Right hindlimb (tissue), 1 donor: ENCODE results near the gene FRMPD4.

Experiments used
- DNase-seq: peaks from one replicate; pipeline ENCODE4 v3.0.0-alpha.2; 2018

The FRMPD4 gene

DNA sequence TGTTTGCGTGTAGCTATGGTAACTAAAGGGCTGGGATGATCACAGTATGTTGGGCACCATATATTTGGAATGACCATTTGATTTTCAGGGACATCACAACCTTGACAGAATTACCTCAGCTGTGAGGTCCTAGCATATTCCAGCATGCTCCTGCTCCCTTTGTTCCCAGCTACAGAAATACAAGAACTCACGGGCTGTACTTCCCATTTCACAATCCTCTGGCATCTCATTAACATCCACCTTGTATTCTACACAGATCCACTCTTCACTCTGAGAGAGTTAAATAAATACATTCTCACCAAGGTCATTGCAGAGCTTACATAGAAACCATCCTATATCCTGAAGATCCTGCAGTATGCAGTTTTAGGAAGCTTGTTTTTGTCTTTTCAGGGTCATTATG, 169.7 kb downstream of the FRMPD4 start:
- no peak for DNase-seq

DNA sequence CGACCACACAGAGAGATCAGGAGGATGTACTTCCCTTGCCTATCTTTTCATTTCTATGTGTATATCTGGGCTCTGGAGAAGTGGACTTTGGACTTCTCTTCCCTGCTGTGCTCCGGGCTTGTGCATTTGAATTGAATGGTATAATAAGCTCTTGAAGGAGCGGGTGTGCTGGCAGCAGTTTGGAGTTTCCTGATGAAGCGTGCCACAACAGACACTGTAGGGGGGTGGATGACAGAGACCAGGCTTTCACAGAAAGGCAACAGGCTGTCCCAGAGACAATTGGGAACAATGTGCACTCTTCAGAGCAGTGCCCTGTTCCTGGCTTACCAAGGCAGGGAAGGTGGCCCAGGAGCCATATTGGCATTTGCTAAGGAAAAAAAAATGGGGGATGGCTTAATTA, 170.1 kb downstream of the FRMPD4 start:
- no peak for DNase-seq

DNA sequence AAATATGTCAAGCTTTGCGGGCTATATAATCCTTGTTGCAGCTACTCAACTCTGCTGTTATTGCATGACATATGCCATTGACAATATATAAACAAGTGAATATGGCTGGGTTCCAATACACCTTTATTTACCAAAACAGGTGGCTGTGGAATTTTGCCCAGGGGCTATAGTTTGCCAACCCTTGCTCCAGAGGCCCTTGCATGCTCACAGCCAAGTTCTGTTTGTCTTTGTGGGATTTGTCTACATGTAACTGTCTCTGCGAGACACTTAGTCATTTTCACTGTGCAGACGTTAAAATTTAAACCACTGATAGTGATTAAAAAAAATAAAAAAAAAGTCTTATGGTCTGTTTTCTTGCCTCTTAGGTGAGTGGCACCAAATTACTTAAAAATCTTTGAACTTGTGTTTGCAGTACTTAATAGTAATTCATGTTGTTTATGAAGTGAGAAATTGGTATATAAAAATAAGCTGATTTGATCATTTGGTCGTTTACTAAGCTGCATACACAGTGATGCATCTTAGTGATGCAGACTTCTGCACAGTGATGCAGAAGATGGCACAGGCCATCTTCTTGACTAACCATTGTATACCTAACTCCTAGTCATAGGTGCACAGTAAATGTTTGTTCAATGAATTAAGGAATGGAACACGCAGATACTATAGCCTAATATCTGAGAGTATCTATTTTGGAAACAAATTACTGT, 170.9 kb downstream of the FRMPD4 start:
- DNase-seq, result no peak

DNA sequence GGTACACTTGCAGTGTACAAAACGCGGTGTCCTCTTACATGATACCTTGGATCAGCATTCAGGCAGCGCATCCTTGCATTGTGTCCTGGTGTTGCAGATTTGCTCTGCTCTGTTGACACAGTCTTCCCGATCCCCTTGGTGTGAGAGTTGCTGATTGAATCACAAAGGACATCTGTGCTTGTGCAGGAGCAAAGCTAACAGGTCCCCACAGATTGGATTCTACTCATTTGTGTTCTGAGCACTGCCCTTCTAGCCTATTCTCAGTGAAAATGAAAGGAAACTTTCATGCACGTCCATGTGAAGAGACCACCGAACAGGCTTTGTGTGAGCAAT, 171.4 kb downstream of the FRMPD4 start:
- no peak for DNase-seq

DNA sequence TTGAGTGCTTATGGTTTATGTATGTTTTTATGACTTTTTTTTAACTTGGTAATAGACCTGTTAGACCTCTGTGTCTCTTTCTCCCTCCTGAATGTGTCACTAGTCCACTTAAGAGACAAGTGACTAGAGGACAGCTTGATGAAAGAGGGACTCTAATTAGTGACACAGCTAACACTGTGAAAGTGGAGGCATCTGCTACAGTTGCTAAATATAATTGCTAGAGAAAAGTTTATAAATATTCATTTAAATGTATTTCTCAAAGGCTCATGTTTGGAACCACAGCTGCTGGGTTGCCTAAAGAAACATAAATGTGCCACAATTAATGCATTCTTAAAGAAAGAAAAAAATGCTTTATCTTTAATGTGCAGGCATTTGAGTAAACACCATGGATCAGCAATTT, 176.4 kb downstream of the FRMPD4 start:
- no peak for DNase-seq

DNA sequence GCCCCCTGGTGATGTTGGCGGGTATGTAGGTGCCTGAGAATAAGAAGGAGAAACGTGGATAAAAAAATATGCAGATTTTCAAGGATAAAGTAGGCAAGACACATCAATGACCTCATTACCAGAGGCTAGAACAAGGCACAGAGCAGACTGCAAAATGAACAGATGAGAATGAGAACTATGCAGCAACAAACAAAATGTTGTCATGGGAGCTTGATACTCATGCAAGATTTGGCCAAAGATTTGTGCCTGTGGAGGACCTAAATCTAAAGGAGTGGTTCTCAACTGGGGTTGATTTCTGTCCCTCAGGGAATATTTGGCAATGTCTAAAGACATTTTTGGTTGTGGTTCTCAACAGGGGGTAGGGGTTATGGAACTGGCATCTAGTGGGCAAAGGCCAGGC, 177.3 kb downstream of the FRMPD4 start:
- no peak for DNase-seq

DNA sequence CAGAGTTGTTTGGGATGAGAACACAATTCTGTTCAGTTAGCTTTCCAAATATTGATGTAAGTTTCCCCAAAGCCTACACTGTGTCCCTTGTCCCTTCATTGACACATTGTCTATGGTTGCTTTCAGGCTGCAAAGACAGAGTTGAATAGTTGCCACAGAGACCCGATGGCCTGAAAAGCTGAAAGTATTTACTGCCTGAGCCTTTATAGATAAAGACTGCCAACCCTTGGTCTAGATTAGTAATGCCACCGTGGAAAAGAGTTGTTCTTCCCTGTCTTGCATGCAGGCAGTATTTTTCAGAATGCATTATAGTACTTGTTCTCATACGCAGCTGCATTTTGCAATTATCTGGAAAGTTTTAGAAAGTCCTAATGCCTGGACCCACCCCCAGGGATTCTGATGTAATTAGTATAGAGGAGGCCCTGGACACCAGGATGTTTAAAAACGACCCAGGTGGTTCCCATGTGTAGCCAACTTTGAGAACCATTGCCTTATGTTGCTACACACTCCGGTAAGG, 180.8 kb downstream of the FRMPD4 start:
- no peak for DNase-seq

DNA sequence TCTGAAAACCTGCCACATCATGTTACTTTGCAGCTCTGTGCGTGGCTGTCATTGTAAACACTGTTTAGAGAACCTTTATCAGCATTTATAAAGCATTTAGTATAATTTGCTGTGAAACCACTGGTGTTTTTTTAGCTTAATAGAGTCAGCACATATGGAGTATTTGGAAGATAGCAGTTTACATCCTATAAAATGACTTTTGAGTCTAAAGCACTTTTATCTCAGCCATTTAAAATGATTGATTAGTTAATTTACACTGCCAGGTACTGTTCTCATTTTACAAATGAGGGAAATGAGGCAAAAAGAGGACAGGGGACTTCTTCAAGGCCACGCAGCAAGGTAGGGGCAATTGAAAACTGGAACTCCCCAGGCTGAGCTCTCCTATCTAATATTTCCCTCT, 181.7 kb downstream of the FRMPD4 start:
- DNase-seq, result no peak

DNA sequence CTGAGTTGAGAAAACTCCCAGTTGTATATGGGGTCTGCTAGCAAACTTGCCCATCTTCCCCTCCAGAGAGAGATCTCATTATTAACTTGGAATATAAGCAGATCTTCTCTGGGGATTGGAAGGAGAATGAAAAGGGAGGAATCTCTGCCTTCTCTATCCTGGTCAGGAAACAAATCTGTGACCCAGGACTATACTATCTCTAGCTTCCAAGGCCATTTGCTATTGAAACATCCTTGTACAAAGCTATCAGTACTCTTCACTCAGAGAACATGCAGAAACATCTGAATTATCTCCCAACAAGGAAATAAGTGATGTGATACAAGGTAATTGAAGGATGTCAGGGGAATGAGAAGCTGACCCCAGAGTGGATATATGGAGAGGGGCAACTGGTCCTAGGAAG, 183.8 kb downstream of the FRMPD4 start:
- DNase-seq, result no peak

DNA sequence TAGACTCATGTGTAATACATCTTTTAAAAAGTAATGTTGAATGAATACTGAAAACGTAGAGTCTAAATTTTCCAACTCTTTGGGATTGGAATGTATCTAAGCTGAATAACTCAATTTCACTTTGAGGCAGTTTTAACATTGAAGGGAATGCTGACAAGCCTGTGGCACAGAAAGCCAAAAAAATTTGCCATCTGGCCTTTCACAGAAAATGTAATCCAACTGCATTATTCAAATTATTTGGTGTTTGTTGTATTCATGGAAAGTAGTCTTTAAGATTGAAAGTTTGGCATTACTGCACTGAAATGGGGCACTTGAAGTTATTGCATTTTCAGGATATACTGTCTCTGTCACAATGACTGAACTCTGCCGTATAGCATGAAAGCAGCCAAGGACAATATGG, 186.9 kb downstream of the FRMPD4 start:
- DNase-seq, result no peak

DNA sequence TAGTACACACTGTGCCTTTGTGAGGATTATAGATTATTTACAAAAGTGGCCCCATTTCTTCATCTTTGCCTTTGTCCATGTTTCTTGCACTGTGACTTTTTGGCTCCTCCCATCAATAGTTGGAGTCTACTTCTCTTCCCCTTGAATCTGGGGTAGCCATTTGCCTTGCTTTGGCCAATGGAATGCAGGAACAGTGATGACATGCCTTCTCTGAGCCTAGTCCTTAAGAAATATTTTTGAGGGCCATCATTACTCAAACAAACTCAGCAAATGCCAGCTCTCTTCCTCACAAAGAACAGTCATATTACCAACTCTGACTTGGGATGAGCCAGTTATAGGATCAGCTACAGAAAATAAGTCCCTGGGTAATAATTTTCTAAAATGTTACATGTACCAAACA, 189.6 kb downstream of the FRMPD4 start:
- DNase-seq, result no peak

DNA sequence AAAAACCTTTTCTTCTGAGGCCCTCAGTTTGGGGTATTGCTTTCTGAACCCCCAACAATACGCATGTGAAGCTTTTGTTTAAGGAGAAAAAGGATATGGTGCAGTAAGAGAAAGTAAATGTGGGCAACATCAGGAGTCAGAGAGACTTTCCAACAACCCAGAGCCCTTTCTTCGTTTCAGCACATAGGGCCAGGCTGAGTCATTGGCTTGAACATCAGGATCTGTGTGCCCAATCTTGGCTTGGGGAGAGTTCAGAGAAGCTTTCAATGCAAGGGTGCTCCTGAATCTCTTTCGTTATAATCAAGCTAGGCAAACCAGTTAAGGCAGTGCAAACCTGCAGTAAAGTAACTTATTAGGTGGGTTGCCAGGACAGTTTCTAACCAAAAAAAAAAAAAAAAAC, 191.2 kb downstream of the FRMPD4 start:
- DNase-seq, result no peak

DNA sequence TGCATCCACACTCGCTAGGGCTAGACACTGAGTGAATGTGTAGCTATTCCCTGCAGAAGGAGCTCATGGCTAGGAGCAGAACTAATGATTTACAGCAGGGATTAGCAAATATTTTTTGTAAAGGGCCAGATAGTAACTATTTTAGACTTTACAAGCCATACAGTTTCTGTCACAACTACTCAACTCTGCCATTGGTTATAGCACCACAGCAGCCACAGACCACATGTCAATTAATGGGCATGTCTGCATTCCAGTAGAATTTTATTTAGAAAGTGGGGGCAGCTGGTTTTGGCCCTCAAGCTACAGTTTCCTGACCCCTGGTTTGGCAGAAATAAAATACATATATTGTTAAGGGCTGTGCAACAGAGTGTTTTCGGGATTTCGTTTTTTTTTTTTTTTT, 192.6 kb downstream of the FRMPD4 start:
- DNase-seq, result no peak

DNA sequence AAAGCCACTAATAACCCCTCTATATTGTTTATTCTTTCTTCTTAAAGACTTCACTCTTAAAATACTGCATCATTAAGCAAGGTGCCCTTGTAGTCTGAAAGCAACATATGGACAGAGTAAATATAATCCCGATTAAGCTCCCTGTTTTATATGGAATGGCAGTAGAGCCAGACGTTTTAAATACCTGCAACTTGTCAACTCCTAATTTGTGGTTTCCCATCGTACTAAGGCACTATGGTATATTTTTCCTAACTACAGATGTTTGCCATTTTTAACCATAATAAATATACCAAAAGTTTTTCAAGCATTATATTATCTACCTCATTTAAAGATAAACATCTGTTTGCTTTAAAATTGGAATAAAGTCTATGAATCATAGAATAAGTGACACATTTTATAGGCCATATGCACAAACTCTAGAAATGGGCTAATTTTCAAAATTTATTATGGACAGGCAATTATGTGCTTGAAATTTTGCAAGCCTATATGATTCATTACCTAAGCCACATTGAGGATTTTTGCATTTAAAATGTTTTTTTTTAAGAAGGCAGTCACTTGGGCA, 194.6 kb downstream of the FRMPD4 start:
- no peak for DNase-seq

DNA sequence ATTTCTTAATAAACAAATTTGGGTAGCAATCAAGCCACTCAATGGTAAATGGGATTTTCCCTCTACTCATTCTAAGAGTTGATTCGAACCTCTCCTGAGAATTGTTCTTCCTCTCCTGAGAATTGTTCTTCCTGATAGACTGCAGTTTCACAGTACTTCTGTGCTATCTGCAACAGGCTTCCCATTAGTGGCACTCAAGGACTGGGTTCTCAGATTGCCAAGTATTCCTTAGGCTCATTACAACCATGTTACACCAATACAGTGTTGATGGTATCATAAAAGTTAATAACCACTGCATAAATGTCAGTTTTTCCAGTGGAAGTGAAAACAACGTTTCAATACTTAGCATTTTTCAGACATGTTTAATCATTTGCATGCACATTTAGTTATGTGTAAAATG, 201.6 kb downstream of the FRMPD4 start:
- DNase-seq, result no peak

DNA sequence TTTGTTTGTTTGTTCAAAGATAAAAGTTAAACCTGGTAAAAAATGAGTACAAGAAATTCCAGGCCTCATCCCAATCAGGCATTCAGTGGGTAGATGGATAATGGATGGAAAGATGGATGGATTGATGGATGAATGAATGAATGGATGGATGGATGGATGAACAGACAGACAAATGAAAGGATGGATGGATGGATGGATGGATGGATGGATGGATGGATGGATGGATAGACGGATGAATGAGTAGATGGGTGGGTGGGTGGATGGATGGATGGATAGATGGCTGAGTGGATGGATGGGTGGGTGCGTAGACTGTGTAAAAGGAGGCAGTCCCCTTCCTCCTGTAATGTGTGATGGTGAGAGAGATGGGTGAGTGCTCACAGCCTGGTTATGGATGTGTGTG, 206.7 kb downstream of the FRMPD4 start:
- no peak for DNase-seq

DNA sequence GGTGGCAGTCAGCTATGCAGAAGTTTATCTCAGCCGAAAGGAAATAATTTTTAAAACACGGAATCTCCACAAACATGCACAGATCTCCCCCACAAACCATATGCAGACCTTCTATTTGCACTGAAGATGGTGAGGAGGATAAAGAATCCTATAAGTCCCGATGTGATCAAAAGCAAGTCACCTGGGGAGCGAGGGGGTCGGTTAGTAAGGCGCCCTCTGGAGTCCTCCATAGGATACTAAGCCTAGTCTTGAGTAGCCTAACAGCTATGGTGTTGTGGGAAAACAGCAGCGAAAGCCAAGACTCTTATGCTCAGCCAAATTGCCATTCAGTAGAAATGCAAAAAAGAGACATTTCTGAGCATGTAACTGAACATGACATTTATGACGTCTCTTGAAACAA, 210.9 kb downstream of the FRMPD4 start:
- DNase-seq, result no peak

DNA sequence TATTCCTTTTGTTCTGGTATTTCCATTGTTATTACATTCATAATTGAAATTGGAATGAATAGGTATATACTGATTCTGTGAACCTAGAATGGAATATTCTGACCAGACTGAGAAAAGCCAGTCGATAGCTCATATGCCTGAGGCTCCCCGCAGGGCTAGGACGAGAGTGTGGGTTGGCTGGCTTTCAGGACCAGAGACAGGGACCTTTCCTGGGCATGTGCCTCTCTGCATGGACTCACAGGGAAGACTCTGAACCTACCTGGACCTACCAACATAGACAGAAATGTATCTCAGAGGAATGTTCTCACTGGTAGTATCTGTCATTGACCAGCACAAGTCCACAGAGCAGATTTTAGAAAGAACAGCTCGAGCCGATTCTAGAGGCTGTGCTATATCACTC, 214.6 kb downstream of the FRMPD4 start:
- DNase-seq, result no peak

DNA sequence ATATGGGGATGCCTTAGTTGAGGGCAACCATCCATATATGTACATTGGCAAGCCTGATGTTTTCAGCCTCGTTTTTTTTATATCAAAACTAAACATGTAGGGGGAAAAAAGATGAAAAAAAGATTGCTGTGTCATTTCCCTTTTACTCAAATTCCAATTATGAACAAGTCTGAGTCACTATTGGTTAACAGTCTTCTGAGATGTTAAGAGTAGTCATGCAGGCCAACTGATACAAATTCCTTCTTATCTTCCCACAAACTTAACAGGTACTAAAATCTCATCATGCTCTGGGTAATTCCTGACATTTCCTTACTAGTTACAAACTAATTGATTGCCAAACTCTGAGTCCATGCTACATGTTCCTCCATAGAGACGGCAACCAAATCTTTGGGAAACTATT, 222.1 kb downstream of the FRMPD4 start:
- DNase-seq, result no peak

DNA sequence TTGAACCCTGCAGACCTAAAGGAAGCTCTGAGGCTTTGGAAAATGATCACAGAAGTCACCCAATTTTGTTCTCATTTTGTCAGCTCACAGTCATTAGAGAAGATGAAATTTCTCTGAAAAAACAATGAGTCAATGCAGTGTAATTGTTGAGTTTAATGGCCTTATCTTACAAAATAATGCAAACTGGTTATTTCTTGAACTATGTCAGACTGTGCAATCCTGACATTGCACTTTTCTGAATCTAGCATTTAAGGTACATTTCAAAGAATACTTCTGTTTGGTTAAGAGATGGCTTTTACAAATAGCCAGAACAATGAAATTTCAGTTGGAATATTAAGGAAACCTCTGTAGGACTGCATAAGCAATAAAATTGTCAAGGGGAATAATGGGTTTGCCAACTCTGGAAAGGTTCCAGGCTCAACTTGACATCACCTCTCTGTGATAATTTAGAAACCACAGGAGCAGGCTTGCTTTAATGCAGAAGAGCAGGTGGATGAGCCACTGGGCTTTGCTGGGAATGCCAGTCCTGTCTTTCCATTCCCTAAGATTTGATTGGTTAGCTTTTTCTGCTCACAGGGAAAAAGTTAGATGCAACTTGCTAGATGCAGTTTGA, 222.8 kb downstream of the FRMPD4 start:
- DNase-seq, result no peak

DNA sequence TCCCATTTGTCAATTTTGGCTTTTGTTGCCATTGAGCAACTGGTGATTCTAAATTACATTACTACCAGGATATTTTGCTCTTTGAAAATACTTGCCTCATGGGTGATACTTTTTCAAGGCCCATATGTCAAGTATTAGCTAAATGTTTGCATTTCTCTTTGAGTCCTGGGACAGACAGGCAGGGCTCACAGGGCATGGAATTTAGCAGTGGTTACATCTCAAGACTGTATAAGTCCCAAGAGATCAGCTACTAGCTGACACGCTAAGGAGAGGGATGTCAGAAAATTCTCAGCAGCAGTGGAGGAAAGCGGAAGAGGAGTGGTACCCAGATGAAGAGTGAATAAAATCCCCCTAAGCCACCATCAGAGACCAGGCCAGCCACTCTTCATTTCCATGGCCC, 224.9 kb downstream of the FRMPD4 start:
- DNase-seq, result no peak

DNA sequence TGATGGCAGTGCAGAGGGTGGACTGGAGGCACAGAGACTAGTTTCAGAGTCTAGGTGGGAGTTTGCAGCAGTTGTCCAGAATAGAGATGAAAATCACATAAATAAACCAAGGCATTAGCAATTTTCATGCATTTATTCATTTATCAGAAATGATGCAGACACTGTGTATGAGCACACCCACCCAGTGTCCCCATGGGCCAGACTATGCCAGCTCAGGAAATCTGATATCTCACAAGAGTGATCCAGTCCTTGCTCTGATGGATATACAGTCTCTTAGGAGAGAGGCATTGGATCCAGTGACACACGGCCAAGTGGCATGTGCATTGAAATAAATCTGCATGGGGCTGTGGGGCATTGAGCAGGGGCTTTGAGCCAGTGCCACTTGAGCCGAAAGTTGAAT, 228.2 kb downstream of the FRMPD4 start:
- DNase-seq, result no peak

DNA sequence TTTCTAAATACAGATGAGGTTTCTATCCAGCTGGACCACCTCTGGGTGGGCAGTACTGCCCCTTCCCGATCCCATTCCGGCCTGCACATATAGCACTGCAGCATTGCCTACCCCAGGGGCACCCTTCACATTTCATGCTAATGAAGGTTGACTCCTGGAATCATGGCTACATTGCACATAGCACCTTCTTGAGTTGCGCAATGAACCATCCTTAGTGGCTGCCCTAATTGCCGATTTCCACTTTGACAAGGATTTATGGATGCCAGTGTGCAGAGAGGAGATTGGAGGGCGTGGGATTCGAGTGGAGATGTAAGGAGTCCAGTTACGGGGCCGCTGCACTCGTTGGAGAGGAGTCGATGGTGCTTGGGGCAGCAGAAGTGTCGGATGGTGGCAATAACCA, 229.0 kb downstream of the FRMPD4 start:
- DNase-seq, result no peak

DNA sequence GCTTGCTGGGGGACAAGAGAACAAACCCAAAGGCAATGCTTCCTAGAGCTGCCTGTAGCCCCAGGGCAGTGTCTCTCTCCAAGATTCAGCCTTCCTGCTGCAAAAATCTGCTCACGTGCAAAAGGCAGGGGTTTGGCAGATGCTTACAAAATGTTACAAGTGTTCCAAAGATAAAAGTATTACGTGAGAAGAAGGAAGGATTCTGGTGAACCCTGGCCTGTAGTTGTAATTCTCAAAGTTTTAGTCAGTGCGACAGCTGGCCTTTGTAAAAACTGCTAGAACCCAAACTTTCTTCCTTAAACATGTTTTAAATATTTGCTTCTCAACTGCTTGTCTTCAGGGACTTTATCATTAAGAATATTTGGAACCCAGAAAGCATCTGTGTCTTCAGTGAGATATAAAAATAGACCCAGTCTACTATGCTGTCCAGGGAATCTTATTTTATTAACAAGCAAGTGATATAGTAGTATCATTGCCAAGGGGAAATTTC, 232.3 kb downstream of the FRMPD4 start:
- peak; percentile 27 for DNase-seq

DNA sequence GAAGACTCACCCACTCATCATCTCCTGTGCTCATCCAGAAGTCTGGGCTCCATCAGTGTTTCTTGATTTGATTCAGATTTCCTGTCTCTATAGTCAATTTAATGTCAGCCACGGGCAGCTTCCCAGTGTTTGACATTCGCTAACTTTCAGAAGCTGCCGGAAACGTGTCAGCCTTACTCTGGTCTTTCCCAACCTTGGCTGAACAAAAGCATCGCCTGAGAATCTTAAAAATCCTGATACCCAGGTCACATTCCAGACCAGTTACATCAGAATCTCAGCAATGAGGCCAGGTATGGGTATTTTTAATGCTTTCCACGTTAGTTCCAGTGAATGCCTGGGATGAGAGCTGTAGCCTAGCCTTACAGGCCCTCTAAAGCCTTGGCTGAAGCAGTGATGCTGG, 233.8 kb downstream of the FRMPD4 start:
- no peak for DNase-seq
